HepG2 (cell line): ENCODE measurements around the gene MSMP. TPM values are rescaled to one million over a fixed set of nuclear protein-coding genes. Genes with fewer than 3 reads are reported as not detected.

Source experiments
- ATAC-seq: fragments of 200-7000 bp; cut with Tn5 transposase; 3 replicates; pipeline ENCODE4 v1.9.1; 2020; ENCODE audit warnings: mild to moderate bottlenecking, moderate library complexity
- BruUV-seq: library from RNA; stranded (reverse); fragments of 400-500 nt; replicated peaks from 2 replicates; lab custom pipeline; 2021; lab: Mats Ljungman, UMichigan
- CTCF ChIA-PET: fragments of 300-600 bp; formaldehyde crosslinking; extraction: SDS; loops from one replicate; lab custom pipeline; 2021; ENCODE audit warnings: low total read pairs, inconsistent platforms, low intra/inter-chr PET ratio; lab: Yijun Ruan, JAX
- POLR2A ChIA-PET: fragments of 350-600 bp; sonication (Branson Sonifier 250); formaldehyde crosslinking; loops from one replicate; lab custom pipeline; 2020; ENCODE audit warnings: antibody characterized with exemption, inconsistent platforms; lab: Yijun Ruan, JAX
- DNase-seq: peaks from one replicate; pipeline ENCODE4 v3.0.0-alpha.2; 2015; ENCODE audit warnings: low spot score
- FAIRE-seq: peaks from 3 replicates; lab custom pipeline; 2011; peaks lifted over from hg19 to GRCh38; lab: Jason Lieb, UNC
- H2AFZ ChIP-seq: one replicate; pipeline ENCODE4 v1.6.1; 2011; ENCODE audit warnings: low read length, inconsistent platforms
- H3K27ac ChIP-seq: fragments of 300-600 bp; 3 replicates; pipeline ENCODE4 v1.8.0; 2011; ENCODE audit warnings: mixed run types, mild to moderate bottlenecking, mixed read lengths, low read length, inconsistent platforms; ENCODE audit not compliant: insufficient read depth; ENCODE audit errors: extremely low read length
- H3K27me3 ChIP-seq, 2 experiments: fragments of 200-600 bp in 1 of 2; 2 replicates in 1 of 2; 3 replicates in 1 of 2; pipeline versions ENCODE4 v1.6.0 to v1.8.0; 2011; ENCODE audit warnings: low read length in 2 of 2, mild to moderate bottlenecking in 2 of 2, moderate library complexity in 2 of 2, inconsistent platforms in 1 of 2; ENCODE audit not compliant: insufficient read depth in 2 of 2, control insufficient read depth in 1 of 2
- H3K36me3 ChIP-seq, 2 experiments: fragments of 200-600 bp in 1 of 2; replicated peaks in 1 of 2; 2 replicates in 1 of 2; 3 replicates in 1 of 2; pipeline versions ENCODE4 v1.5.1 to v1.8.0; 2011; ENCODE audit warnings: low read length in 2 of 2, inconsistent platforms in 1 of 2; ENCODE audit not compliant: insufficient read depth in 2 of 2, control insufficient read depth in 1 of 2
- H3K4me1 ChIP-seq: 2 replicates; pipeline ENCODE4 v1.5.1; 2012; ENCODE audit warnings: low read length, inconsistent platforms; ENCODE audit not compliant: insufficient read depth
- H3K4me2 ChIP-seq: 2 replicates; pipeline ENCODE4 v1.6.0; 2011; ENCODE audit warnings: low read depth, low read length, inconsistent platforms
- H3K4me3 ChIP-seq, 3 experiments: fragments of 200-600 bp in 1 of 3; sonication (generic), shearing (Covaris generic) in 1 of 3; replicated peaks in 1 of 3; 2 replicates each; pipeline ENCODE4 v1.5.1; 2011 to 2016; ENCODE audit warnings: low read length in 3 of 3, inconsistent platforms in 2 of 3, low read depth in 2 of 3, mild to moderate bottlenecking in 2 of 3, control low read depth in 1 of 3, mixed read lengths in 1 of 3; ENCODE audit not compliant: insufficient read depth in 1 of 3
- H3K79me2 ChIP-seq: one replicate; pipeline ENCODE4 v1.6.1; 2011; ENCODE audit warnings: low read length, inconsistent platforms; ENCODE audit not compliant: insufficient read depth
- H3K9ac ChIP-seq: 2 replicates; pipeline ENCODE4 v1.6.0; 2011; ENCODE audit warnings: mild to moderate bottlenecking, low read depth, low read length, inconsistent platforms; ENCODE audit not compliant: insufficient read depth
- H3K9me3 ChIP-seq: 2 replicates; pipeline ENCODE4 v1.5.1; 2012; ENCODE audit warnings: mild to moderate bottlenecking, low read length
- H4K20me1 ChIP-seq: 2 replicates; pipeline ENCODE4 v1.6.0; 2011; ENCODE audit warnings: inconsistent platforms, mild to moderate bottlenecking, low read length, moderate library complexity; ENCODE audit not compliant: insufficient read depth
- FOXM1 ChIP-seq: sonication (generic); formaldehyde crosslinking; IDR thresholded peaks from 2 replicates; pipeline ENCODE4 v1.5.0; 2020; ENCODE audit warnings: missing genetic modification reagents
- FOXO1 ChIP-seq: sonication (generic); formaldehyde crosslinking; IDR thresholded peaks from 2 replicates; pipeline ENCODE4 v1.4.0; 2020; ENCODE audit warnings: missing genetic modification reagents
- HNRNPH1 ChIP-seq: fragments of 200-400 bp; formaldehyde crosslinking; optimal IDR thresholded peaks from 2 replicates; pipeline ENCODE3; 2017; ENCODE audit warnings: mild to moderate bottlenecking, low read depth, low read length
- HOXD1 ChIP-seq: sonication (generic); formaldehyde crosslinking; IDR thresholded peaks from 2 replicates; pipeline ENCODE4 v1.5.0; 2020; ENCODE audit warnings: missing genetic modification reagents
- JUND ChIP-seq: sonication (generic); formaldehyde crosslinking; IDR thresholded peaks from 2 replicates; pipeline ENCODE4 v1.8.0; 2022; ENCODE audit warnings: mild to moderate bottlenecking, missing genetic modification reagents
- NCOA2 ChIP-seq: sonication (generic); formaldehyde crosslinking; IDR thresholded peaks from 2 replicates; pipeline ENCODE4 v1.8.0; 2022; ENCODE audit warnings: inconsistent platforms
- ONECUT2 ChIP-seq: sonication (generic); formaldehyde crosslinking; IDR thresholded peaks from 2 replicates; pipeline ENCODE4 v1.4.0; 2020; ENCODE audit warnings: missing genetic modification reagents
- PBX2 ChIP-seq: IDR thresholded peaks from 2 replicates; pipeline ENCODE4 v1.6.1; 2016; ENCODE audit warnings: control low read depth
- SAP130 ChIP-seq: IDR thresholded peaks from 2 replicates; pipeline ENCODE4 v1.6.1; 2016; ENCODE audit warnings: low read depth
- SRF ChIP-seq: IDR thresholded peaks from 2 replicates; pipeline ENCODE4 v1.6.1; 2011; ENCODE audit warnings: mild to moderate bottlenecking, low read depth, low read length, moderate library complexity
- ZNF263 ChIP-seq: sonication (generic); formaldehyde crosslinking; IDR thresholded peaks from 2 replicates; pipeline ENCODE4 v1.4.0; 2020; ENCODE audit warnings: missing genetic modification reagents
- ZNF460 ChIP-seq: sonication (generic); formaldehyde crosslinking; IDR thresholded peaks from 2 replicates; pipeline ENCODE4 v1.5.1; 2020; ENCODE audit warnings: missing genetic modification reagents, mild to moderate bottlenecking, borderline replicate concordance
- WGBS: methylation state at CpG from one replicate; pipeline ENCODE4 v1.1.6; 2017; ENCODE audit warnings: low lambda C conversion rate; 5-methylcytosine and 5-hydroxymethylcytosine counted together
- in situ Hi-C: cut with HindIII; loops from 2 replicates; pipeline ENCODE4 v1.10.0; 2017; ENCODE audit warnings: low pct_unique_long_range_greater_than_20kb; ENCODE audit not compliant: extremely low pct_ligation_motif_present
- intact Hi-C: fragments of 100-400 bp; cut with micrococcal nuclease; formaldehyde crosslinking; loops from one replicate; pipeline ENCODE4 v1.10.0; 2022; ENCODE audit not compliant: unreplicated experiment
- polyA plus RNA-seq, 8 experiments: library from polyadenylated mRNA; depleted of rRNA in 3 of 8; stranded (reverse) in 7 of 8; unstranded in 1 of 8; fragments of >200 nt; fragmentation: Illumina TruSeq in 4 of 8; extraction: Trizol in 4 of 8; gene quantifications; 2 replicates each; pipeline versions ENCODE4 v1.2.1 to v1.2.3, GENCODE V29; 2011 to 2016; ENCODE audit warnings: low read depth in 4 of 8, missing spikeins in 1 of 8, mixed read lengths in 1 of 8; ENCODE audit not compliant: insufficient read depth in 1 of 8
- total RNA-seq, 5 experiments: library from RNA; depleted of rRNA; stranded (reverse); fragments of >200 nt; fragmentation: Illumina TruSeq; extraction: Trizol; gene quantifications; 2 replicates each; pipeline ENCODE4 v1.2.3, GENCODE V29; 2016; ENCODE audit warnings: low read depth in 1 of 5

MSMP gene
- total and polyA plus RNA-seq, 2 of the 13 experiments (the other 11 are each of a cell fraction or from before 2014, with no cell fraction given), result 0.24 to 0.46 TPM

GRCh38 chr9:35771075-35771433, 17.0 kb upstream of the MSMP start (continued):
- TF ChIP-seq FOXM1 (CRISPR knock-in tag) (no peak), SRF (no peak), NCOA2 (CRISPR knock-in tag) (no peak), ONECUT2 (CRISPR knock-in tag) (no peak), PBX2 (CRISPR knock-in tag) (no peak)

- H3K9me3 ChIP-seq, result no peaks in the 10 kb centered on the region
- H4K20me1 ChIP-seq, result no peaks in the 10 kb centered on the region
- no peak overlapping the region for H3K4me2 ChIP-seq
- no TSS peak for BruUV-seq
- H3K4me1 ChIP-seq, result peaks cover 36% of the 10 kb centered on the region
- peaks cover 7% of the 10 kb centered on the region for H3K79me2 ChIP-seq
- DNase-seq, result no peak
- no peak overlapping the region for H3K4me3 ChIP-seq
- in situ Hi-C loops, result no loop called here
- ChIA-PET POLR2A (interaction anchor here (1.9 kb wide), 1 partner anchor 13 kb away, joined by 4 read pairs; no protein-coding TSS in a partner anchor), CTCF (no interaction called here)
- H3K9ac ChIP-seq, result no peak overlapping the region
- no peak overlapping the region for H3K27ac ChIP-seq
- WGBS, result 100% methylated on average over 1 of the region's 1 CpG
- ATAC-seq, result no peak
- no peaks in the 10 kb centered on the region for H3K27me3 ChIP-seq
- no peaks in the 10 kb centered on the region for H3K36me3 ChIP-seq
- TF ChIP-seq SAP130 (CRISPR knock-in tag) (no peak), HOXD1 (CRISPR knock-in tag) (no peak), FOXO1 (CRISPR knock-in tag) (no peak), ZNF460 (no peak), ZNF263 (CRISPR knock-in tag) (no peak), JUND (no peak), HNRNPH1 (no peak)
- TF ChIP-seq, all 625 proteins: peak for 0
- FAIRE-seq, result no peak
- intact Hi-C loops, result no loop called here
- H2AFZ ChIP-seq, result no peak overlapping the region
These were observed 15.7 kb upstream of the MSMP start for GRCh38 chr9:35769763-35770162.
